Measurements from ENCODE around the gene SLC1A4. TPM values are rescaled to one million over a fixed set of nuclear protein-coding genes. Genes with fewer than 3 reads are reported as not detected.

Gene SLC1A4
- total and polyA plus RNA-seq, 4 donors, result 3.4 to 23.4 (median 9.6) TPM

- no peak overlapping the region for H3K9ac ChIP-seq (ENCODE audit: low read depth in 1 of 2, low read length in 2 of 2)
- 82% methylated on average over 2 of the region's 2 CpGs for WGBS
Observed at GRCh38 chr2:65043001-65043400, 53.8 kb downstream of the SLC1A4 start.

GRCh38 chr2:65044097-65044735 lies 55.0 kb downstream of the SLC1A4 start:
- H3K4me3 ChIP-seq (ENCODE audit: low read depth in 1 of 3, low read length in 3 of 3), result no peak overlapping the region
- no peak overlapping the region for H3K9ac ChIP-seq (ENCODE audit: low read depth in 1 of 2, low read length in 2 of 2)

More at GRCh38 chr2:65043001-65043400, 53.8 kb downstream of the SLC1A4 start:
- H3K4me1 ChIP-seq (ENCODE audit: control insufficient read depth in 4 of 4, insufficient read depth in 4 of 4, low read length in 3 of 4), result peaks cover 0 to 5% (median 4%) of the 10 kb centered on the region in 4 donors
- DNase-seq (ENCODE audit: low spot score), result no peak
- peaks cover 0 to 3% (median 0%) of the 10 kb centered on the region in 4 donors for H3K9me3 ChIP-seq (ENCODE audit: control insufficient read depth in 4 of 4, low read length in 3 of 4)
- H3K36me3 ChIP-seq (ENCODE audit: control insufficient read depth in 4 of 4, insufficient read depth in 3 of 4, low read depth in 1 of 4, low read length in 3 of 4), result peaks cover 0 to 3% (median 0%) of the 10 kb centered on the region in 4 donors
- H3K27me3 ChIP-seq (ENCODE audit: control insufficient read depth in 4 of 4, insufficient read depth in 4 of 4, low read length in 3 of 4), result no peaks in the 10 kb centered on the region
- H3K4me3 ChIP-seq (ENCODE audit: low read depth in 1 of 3, low read length in 3 of 3), result no peak overlapping the region
- no peak overlapping the region for H3K27ac ChIP-seq (ENCODE audit: low read depth in 1 of 2, low read length in 2 of 2)
- TF ChIP-seq GABPA (IDR thresholded peaks at IDR 0.05 in 1 of 2, conservative IDR thresholded peaks at IDR 0.05 in 1 of 2), result no peak

GRCh38 chr2:65045651-65046050 lies 56.5 kb downstream of the SLC1A4 start:
- Histone ChIP-seq H3K4me3 (ENCODE audit: low read depth in 1 of 3, low read length in 3 of 3) (no peak overlapping the region), H3K9me3 (ENCODE audit: control insufficient read depth in 4 of 4, low read length in 3 of 4) (peaks cover 0 to 3% (median 0%) of the 10 kb centered on the region in 4 donors), H3K36me3 (ENCODE audit: control insufficient read depth in 4 of 4, insufficient read depth in 3 of 4, low read depth in 1 of 4, low read length in 3 of 4) (peaks cover 0 to 3% (median 0%) of the 10 kb centered on the region in 4 donors), H3K9ac (ENCODE audit: low read depth in 1 of 2, low read length in 2 of 2) (no peak overlapping the region), H3K4me1 (ENCODE audit: control insufficient read depth in 4 of 4, insufficient read depth in 4 of 4, low read length in 3 of 4) (no peaks in the 10 kb centered on the region), H3K27ac (ENCODE audit: low read depth in 1 of 2, low read length in 2 of 2) (no peak overlapping the region), H3K27me3 (ENCODE audit: control insufficient read depth in 4 of 4, insufficient read depth in 4 of 4, low read length in 3 of 4) (no peaks in the 10 kb centered on the region)
- 91% methylated on average over 10 of the region's 10 CpGs for WGBS
- no peak for DNase-seq (ENCODE audit: low spot score)
- no peak for TF ChIP-seq FOXA1 (IDR thresholded peaks at IDR 0.05)
- TF ChIP-seq RAD21 (IDR thresholded peaks at IDR 0.05), result no peak
- TF ChIP-seq HNF4G (IDR thresholded peaks at IDR 0.05), result no peak
- no peak for TF ChIP-seq RXRA (IDR thresholded peaks at IDR 0.05)
- TF ChIP-seq MAX (IDR thresholded peaks at IDR 0.05), result no peak
- no peak for TF ChIP-seq HNF4A (conservative IDR thresholded peaks at IDR 0.05)
- TF ChIP-seq TAF1 (conservative IDR thresholded peaks at IDR 0.05), result no peak
- TF ChIP-seq EGR1 (IDR thresholded peaks at IDR 0.05; ENCODE audit: low read depth in 2 of 2), result no peak
- no peak for TF ChIP-seq ATF3 (IDR thresholded peaks at IDR 0.05)
- TF ChIP-seq ZBTB33 (IDR thresholded peaks at IDR 0.05), result no peak
- no peak for TF ChIP-seq CTCF (IDR thresholded peaks at IDR 0.05; ENCODE audit: low read depth, low read length, missing input control)

More at GRCh38 chr2:65044097-65044735, 55.0 kb downstream of the SLC1A4 start:
- H3K9me3 ChIP-seq (ENCODE audit: control insufficient read depth in 4 of 4, low read length in 3 of 4), result peaks cover 0 to 3% (median 0%) of the 10 kb centered on the region in 4 donors
- H3K36me3 ChIP-seq (ENCODE audit: control insufficient read depth in 4 of 4, insufficient read depth in 3 of 4, low read depth in 1 of 4, low read length in 3 of 4), result peaks cover 0 to 3% (median 0%) of the 10 kb centered on the region in 4 donors
- 91% methylated on average over 7 of the region's 7 CpGs for WGBS
- no peak overlapping the region for H3K27ac ChIP-seq (ENCODE audit: low read depth in 1 of 2, low read length in 2 of 2)
- H3K27me3 ChIP-seq (ENCODE audit: control insufficient read depth in 4 of 4, insufficient read depth in 4 of 4, low read length in 3 of 4), result no peaks in the 10 kb centered on the region
- no peak for DNase-seq (ENCODE audit: low spot score)
- TF ChIP-seq YY1 (IDR thresholded peaks at IDR 0.05), result no peak
- TF ChIP-seq TAF1 (conservative IDR thresholded peaks at IDR 0.05), result no peak
- TF ChIP-seq EGR1 (IDR thresholded peaks at IDR 0.05; ENCODE audit: low read depth in 2 of 2), result no peak
- no peak for TF ChIP-seq ATF3 (IDR thresholded peaks at IDR 0.05)
- no peak for TF ChIP-seq MAX (IDR thresholded peaks at IDR 0.05)
- no peak for TF ChIP-seq RXRA (IDR thresholded peaks at IDR 0.05)
- TF ChIP-seq GABPA (IDR thresholded peaks at IDR 0.05 in 1 of 2, conservative IDR thresholded peaks at IDR 0.05 in 1 of 2), result no peak
- TF ChIP-seq ZBTB33 (IDR thresholded peaks at IDR 0.05), result no peak
- peaks cover 0 to 5% (median 4%) of the 10 kb centered on the region in 4 donors for H3K4me1 ChIP-seq (ENCODE audit: control insufficient read depth in 4 of 4, insufficient read depth in 4 of 4, low read length in 3 of 4)

All from liver (tissue), 9 donors.